Measurements from ENCODE around the gene FGF8.
"Not testable (repeated sequence)": the region's sequence is repeated elsewhere in the genome, so short reads cannot be mapped to it uniquely, and the experiment has no call there.

The FGF8 gene, protein sequence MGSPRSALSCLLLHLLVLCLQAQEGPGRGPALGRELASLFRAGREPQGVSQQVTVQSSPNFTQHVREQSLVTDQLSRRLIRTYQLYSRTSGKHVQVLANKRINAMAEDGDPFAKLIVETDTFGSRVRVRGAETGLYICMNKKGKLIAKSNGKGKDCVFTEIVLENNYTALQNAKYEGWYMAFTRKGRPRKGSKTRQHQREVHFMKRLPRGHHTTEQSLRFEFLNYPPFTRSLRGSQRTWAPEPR

DNA sequence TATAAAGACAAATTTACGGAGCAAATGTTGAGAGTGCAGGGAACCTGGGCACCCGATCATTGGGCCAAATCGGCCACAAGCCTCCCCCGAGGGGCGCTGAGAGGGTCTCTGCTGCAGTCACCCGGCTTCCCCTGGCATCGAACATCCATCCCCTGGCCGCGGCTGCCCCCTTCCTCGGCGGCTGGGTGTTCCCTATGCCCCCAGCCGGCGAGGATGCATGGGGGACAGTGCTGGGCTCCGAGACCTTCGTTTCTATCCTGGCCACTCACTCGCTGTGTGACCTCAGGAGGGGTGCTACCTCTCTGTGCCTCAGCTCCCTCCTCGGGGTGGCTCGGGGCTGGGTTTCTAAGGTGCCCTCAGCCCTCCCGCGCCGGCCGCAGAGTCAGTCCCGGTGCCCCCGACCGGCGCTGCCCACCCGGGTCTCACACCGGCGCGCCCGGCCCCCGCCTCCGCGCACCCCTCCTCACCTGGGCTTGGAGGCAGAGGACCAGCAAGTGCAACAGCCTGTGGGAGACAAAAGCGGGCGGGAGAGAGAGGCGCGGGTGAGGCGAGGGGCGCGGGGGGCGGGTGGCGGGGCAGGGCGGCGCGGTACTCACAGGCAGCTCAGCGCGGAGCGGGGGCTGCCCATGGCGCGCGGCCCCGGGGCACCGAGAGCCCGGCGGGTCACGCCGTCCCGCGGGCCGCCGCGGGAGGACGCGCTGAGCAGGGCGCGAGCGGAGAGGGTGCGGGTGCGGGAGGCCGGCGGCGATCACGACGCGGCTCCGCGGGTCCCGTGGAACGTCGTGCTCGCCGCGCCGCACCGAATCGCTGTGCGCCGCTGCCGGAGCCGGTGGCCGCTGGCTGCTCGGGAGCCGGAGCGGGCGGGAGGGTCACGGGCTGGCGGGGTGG, at the start of gene FGF8:
TSS of gene FGF8 (minus strand) at position 842 of the 888 bp plus-strand sequence. CDS start at position 628, 214 bp downstream.
- DNase-seq = peak in 1 of 3 donors; percentile 42

DNA sequence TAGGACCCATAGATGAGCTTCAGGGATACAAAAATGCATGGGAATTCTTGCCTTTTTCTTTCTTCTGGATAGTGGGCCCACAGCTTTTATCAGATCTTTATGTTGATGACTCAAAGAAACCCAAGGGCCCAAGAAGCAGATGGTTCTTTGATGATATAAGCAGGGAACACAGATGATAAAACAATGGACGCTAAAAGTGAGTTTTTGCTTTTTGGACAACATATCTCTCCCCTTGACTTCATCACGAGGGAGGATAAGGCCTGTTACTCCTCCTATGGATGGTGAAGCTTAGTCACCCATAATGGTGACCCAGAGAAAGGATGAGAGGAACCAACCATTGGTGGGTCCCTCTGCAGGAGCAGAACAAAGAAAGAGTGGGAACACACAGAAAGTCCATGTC, 48.8 kb upstream of the FGF8 start:
- DNase-seq = no peak

- no peak for DNase-seq
Observed at GRCh38 chr10:101818872-101819633, 43.1 kb upstream of the FGF8 start.

GRCh38 chr10:101818119-101818871, 42.4 kb upstream of the FGF8 start, which contains the start of gene OGA:
Gene OGA (minus strand): TSS chr10:101818444. CDS start chr10:101818022, 422 bp downstream.
- DNase-seq = peak; percentile 98 to 99 (median 99)

- peak in 1 of 3 donors; percentile 84 for DNase-seq
Observed at GRCh38 chr10:101817337-101818118, 41.6 kb upstream of the FGF8 start.

GRCh38 chr10:101816913-101817336, 41.0 kb upstream of the FGF8 start:
- DNase-seq = peak in 2 of 3 donors; percentile 84 to 90

- peak in 1 of 3 donors; percentile 27 for DNase-seq
Observed at GRCh38 chr10:101816376-101816775, 40.5 kb upstream of the FGF8 start.

DNA sequence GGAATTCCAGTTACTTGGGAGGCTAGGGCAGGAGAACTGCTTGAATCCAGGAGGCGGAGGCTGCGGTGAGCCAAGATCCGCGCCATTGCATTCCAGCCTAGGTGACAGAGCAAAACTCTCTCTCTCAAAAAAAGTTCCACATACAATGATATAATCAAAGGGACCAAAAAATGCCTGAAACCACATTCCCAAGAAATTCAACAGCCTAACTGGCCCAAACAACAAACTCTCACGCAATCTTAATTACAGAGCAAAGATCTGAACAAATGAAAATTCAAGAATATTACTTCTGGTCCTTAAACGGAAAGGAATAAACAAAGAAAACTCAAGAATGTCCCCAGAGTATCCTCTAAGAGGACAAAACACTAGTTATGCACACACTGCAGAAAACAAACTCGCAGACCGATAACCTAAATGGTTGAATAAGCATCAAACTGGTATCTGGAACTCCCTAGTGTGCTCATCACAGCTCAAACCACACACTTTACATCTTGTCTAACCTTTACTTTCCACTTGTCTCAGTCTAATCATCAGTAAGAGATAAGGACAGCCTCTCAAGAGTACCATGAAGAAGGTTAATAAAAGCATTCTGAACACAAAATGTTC, 38.7 kb upstream of the FGF8 start:
- DNase-seq = no peak

- no peak for DNase-seq
Observed at GRCh38 chr10:101812606-101813005, 36.7 kb upstream of the FGF8 start.

GRCh38 chr10:101807158-101807557, 31.2 kb upstream of the FGF8 start:
- no peak for DNase-seq

DNA sequence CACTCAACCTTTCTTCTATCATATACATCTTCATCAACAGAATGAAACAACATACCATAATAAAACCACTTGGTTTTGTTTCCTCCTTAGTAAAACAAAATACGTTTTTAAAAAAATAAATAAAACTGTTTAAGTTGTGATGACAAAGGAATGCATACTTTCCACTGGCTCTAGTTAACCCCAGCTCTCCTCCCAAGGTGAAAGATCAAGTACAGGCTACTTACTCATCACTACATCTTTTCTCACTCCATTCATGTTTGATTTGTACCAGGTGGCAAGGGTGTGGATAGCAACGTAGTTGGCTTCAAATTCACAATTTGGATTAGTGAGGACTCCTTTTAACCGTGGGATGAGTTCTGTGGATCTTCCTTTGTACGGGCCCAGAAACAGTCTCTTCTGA, 27.6 kb upstream of the FGF8 start:
- no peak for DNase-seq

DNA sequence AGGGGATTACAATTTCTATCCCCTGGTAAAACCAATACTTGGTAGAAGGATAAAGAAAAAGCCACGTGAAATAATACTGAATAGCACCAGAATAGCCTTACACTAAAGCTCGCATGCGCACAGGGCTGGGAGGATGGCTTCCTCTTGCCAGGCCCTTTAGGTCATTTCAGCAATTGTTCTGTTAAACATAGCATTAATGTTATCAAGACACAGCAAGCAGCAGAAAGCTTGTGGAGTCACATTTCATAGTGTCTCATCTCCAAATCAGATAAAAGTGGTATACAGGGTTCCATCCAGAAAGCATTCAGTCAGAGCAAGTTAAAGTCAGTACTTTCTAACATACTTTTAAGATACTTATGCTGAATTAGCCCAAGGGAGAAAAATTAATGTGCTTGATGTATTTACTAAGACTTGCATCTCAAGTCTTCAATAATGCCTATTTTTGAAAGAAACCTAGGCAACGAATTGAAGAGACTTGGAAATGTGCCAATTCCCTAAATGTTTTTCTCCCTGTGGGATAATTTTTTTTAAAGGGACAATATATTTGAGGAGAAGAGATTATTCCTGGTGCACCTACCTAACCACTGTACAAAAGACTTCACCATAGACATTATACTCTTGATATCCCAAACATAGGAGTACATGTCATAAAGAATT, 21.6 kb upstream of the FGF8 start:
- DNase-seq = no peak

DNA sequence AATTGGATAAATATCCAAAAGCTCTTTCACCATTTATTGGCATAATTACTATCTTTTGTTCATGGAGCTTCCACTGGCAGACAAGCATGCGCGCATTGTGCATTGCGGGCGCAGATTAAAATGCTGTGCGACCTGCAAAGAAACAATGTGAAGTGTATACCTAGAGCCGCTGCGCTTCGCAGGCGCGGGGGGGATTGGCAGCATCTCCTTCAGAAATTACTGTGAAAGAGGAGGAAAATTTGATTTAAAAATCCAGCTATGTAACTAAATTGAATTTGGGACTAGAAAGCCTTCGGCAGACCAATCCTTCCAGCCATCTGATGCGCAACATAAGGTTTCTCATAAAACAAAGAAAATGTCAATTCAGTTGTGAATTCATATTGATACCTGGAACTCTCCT, 17.6 kb upstream of the FGF8 start:
- DNase-seq = no peak

GRCh38 chr10:101789686-101790085, 13.8 kb upstream of the FGF8 start:
- no peak for DNase-seq

- DNase-seq = not testable (repeated sequence)
Observed at GRCh38 chr10:101789231-101789630, 13.3 kb upstream of the FGF8 start.

- no peak for DNase-seq
Observed at GRCh38 chr10:101785801-101786200, 9.9 kb upstream of the FGF8 start.

DNA sequence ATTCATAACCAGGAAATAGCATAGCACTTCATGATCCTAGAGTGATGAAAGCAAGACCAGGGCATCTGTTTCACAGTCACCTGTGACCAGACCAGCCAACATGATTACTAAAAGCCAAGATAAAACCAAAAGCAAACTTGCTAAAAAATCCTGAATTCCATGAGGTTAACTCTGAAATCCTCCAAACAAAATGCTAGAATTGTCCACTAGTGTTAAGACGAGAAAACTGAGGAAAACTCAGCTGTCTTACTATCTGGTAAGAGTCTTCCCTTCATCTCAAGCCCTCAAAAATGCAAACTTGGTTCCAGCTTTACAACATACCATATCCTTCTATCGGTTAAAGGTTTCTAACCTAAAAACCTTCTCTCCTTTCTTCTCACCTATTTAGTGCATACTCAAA, 8.6 kb upstream of the FGF8 start:
- no peak for DNase-seq

DNA sequence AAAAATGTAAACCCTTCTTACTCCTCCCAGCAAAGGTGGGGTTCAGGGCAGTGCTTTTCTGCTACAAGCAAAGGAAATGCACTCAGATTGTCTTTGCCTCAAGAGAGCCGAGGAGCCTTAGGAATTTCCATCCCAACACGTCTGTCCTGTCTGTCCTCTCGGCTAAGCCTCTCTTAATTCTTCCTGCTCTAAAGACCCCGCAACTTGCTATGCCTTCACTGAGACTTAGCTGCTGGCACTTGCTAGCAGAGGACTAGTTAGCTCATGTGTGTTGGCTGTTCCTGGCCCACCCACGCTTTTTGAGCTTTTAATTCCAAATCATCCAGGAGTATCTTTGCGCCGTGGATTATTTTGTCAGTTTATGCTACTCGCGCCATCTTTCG, 7.8 kb upstream of the FGF8 start:
- DNase-seq = no peak

- peak; percentile 77 to 89 (median 84) for DNase-seq
Observed at GRCh38 chr10:101782811-101783735, 7.2 kb upstream of the FGF8 start, which contains the start of gene NPM3. Gene NPM3 (minus strand): TSS chr10:101783446. CDS start chr10:101783390, 56 bp downstream.
